HG03175 (cell line): Measurements from ENCODE around the gene LCMT1.
"Not testable (repeated sequence)": the region's sequence is repeated elsewhere in the genome, so short reads cannot be mapped to it uniquely, and the experiment has no call there.

Experiments
- ATAC-seq: cut with Tn5 transposase; IDR thresholded peaks from one replicate; pipeline ENCODE4 v1.9.1; 2021; ENCODE audit warnings: mild to moderate bottlenecking, moderate library complexity; ENCODE audit not compliant: unreplicated experiment

The LCMT1 gene

GRCh38 chr16:25111403-25112166 is at the start of gene LCMT1:
TSS of gene LCMT1 (plus strand) at chr16:25111742. CDS start at chr16:25111884, 142 bp downstream.
- ATAC-seq: peak; percentile 93

GRCh38 chr16:25063102-25063501 is 48.4 kb upstream of the LCMT1 start:
- ATAC-seq: no peak

DNA sequence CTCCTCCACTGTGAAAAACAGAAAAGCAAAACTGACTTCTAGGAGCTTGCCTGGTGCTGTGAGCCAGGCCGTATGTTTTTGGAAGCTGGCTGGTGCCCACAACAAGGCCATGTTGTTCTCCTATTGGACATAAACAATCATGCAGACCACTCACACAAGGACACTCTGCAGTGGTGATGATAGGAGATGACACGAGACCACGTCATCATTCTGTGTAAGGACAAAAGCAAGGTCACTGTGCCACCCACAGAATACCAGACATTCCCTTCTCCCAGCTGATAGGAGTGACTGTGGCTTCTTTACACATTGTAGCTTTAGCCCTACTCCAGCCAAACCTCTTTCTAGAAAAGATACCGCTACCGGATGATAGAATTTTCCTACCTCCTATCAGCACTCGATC is 47.7 kb upstream of the LCMT1 start:
- no peak for ATAC-seq

- not testable (repeated sequence) for ATAC-seq
Measured at GRCh38 chr16:25064281-25064680, 47.3 kb upstream of the LCMT1 start.

DNA sequence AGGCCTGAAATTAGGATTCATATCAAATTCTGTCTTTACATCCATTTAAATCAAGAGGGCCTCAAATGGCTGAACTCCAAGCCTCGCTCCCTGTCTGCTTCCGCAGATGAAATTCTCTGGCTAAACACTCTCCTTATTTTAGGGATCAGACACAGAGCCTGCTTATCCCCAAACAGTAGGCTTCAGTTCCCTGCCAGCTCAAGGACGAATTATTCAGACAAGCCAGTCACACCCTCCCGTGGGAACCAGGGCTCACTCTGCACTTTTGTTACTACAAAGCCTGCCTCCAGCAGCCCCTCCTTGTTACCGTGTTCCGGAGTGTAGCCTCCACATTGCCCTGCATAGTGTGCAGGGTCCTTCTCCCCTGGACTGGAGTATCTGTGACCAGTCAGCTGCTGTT is 46.6 kb upstream of the LCMT1 start:
- ATAC-seq: no peak

GRCh38 chr16:25065899-25066298 is 45.6 kb upstream of the LCMT1 start:
- ATAC-seq: no peak

- no peak for ATAC-seq
Measured at GRCh38 chr16:25066426-25066746, 45.2 kb upstream of the LCMT1 start.

DNA sequence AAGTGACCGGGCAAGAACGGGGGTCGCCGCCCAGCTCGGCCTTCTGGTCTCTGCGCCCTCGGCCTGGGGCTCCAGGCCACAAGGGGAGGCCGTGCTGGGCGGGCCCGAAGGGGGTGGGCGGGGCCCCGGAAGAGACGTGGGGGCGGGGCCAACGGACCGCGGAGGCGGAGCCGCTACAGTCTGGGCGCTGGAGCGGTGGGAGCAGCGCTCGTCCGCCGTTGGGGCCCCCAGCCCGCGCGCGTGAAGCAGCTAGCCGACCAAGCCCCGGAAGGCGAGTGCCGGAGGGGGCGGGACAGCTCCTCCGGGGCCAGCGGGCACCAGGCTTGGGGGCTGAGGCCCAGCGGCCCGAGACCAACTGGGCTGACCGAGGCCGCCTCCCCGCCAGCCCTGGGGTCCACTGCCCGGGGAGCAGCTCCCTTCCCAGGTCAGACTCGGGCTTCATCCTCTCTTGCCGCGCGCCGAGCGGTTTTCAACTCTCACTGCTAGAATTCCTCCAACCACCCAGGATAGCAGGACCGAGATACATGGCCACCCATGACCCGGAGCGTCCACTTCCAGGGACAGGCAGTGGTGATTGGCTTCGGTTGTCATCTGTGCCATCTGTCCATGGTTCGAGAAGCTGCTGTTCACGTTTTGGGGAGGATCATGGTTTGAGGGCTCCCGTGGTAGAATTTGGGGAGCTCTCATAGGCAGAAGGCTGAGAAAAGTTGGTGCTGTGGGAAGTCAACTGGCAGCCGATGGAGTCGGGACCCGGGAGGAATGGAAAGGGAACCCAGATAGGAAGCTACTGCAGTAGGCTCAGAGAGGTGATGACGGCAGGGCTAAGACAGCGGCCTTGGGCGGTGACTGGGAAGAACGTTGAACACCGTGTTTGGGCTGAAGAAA is 44.6 kb upstream of the LCMT1 start:
- ATAC-seq: peak; percentile 95

GRCh38 chr16:25073854-25074253 is 37.7 kb upstream of the LCMT1 start:
- no peak for ATAC-seq

- no peak for ATAC-seq
Measured at GRCh38 chr16:25078386-25078978, 33.1 kb upstream of the LCMT1 start.

DNA sequence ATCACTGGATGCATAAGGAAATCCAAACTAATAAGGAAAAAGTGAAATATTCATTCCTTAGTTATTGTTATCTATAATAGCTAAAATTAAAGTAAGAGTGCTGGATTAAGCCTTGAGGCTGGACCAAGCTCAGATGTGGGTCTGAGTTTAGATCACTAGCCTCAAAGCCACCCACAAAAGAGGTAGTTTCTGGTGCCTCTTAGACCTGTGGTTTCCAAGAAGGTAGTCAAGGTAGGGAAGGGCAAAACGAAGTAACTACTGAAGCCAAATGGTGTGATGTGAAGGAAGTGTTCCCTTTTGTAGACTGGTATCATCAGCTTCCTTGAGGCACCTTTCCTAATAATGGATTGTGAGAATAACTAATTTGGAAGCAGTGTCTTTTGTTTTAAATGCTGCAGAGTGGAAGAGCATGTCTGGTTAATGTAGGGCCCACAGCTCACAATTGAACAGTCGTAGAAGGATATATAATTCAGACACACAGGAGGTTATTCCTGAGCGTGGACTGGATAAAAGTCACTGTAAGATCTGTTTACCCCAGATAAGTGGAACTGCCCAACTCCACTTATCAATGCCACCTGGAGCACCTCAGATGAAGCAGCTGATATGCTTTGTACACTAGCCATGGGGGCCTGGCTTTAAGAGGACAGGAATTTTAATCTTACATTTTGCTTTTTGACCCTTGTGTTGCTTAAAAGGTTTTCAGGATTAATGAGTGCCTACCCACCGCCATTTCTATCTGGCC is 31.7 kb upstream of the LCMT1 start:
- ATAC-seq: no peak

- no peak for ATAC-seq
Measured at GRCh38 chr16:25080420-25081131, 31.0 kb upstream of the LCMT1 start.

GRCh38 chr16:25081702-25082101 is 29.8 kb upstream of the LCMT1 start:
- no peak for ATAC-seq

DNA sequence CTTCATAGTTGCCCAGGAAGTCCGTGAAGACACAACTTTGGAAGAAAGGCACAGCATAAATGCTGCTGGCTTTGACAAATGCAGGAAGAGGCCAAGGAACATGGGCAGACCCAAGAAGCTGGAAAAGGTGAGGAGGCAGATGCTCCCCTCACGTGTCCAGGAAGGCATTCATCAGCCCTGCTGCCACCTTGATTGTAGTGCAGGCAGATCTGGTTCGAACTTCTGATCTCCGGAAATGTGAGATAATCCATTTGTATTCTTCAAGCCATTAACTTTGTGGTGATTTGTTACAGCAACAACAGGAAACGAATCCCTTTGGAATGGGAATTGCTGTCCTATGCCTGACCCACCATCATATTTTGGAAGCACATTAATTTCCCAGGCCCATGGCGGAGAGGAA is 28.5 kb upstream of the LCMT1 start:
- no peak for ATAC-seq

- ATAC-seq: no peak
Measured at GRCh38 chr16:25083701-25084100, 27.8 kb upstream of the LCMT1 start.

GRCh38 chr16:25084797-25085196 is 26.7 kb upstream of the LCMT1 start:
- no peak for ATAC-seq

GRCh38 chr16:25087761-25088160 is 23.8 kb upstream of the LCMT1 start:
- no peak for ATAC-seq

DNA sequence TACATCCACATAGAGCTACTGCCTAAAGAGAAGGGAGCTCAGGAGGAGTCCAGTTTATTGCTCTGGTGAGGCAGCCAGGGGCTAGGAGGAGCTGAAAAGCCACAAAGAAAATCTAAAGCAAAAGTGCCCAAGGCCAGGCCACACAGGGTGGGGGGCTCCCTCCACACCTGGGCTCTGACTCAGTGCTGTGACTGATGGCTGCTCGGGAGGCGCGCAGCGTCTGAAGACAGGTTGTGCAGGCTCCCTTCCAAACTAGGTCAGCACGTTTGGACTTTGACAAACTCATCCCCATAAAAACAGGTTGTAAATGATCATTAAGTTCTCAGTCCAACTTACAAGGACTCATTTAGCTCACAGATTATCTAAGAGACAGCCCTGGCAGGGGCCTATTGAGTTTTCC is 22.2 kb upstream of the LCMT1 start:
- no peak for ATAC-seq

DNA sequence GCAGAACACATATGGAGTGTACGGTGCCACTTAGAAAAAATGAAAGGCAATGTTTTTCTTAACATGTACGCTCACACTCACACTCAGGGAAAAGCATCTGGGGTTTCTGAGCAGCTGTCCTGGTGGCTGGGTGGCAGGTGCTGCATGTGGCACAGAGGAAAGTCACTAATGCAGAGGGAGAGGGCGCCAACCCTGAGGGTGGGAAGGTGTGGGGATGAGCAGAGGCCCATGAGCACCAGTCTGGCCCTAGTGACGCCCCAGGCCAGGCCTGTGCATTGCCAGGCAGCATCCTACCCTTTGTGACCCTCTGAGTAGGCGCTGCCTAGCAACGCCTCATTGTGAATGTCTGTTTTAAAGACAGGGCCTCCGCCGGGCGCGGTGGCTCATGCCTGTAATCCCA is 19.1 kb upstream of the LCMT1 start:
- no peak for ATAC-seq

DNA sequence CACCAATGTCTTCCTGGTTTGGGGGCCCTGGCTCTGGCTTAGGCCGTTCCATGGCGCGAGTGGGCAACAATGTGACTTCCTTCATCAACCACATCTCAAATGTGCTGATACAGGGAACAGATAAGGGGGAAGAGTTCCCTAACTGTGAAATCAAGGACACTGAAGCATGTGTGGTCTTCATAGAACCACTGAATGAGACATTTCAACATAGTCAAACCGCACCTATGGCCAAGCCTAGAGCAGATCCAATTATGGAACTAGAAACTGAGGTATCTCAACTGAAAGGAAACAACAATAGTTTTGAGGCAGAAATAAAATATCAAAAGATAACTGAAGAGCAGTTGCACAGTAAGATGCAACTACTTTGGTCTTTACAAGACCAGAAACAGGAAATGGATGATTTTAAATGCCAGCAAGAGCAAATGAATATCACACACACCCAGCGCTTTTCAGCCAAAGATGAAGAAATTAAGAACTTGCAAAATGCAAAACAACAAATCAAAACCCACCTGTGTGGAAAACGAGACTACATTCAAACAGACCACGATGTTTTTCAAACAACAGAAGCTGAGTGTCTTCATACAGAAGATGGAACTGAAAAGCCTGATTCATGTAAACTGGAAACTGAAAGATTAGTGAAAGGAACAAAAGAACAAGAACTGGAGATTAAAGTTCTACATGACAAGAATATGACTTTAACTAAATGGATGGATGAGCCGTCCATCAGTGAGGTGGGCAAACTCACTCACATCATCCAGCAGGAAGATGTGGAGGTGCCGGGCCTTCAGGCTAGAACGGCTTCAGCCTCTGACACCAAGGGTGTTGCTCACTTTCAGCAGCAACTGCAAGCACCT is 18.1 kb upstream of the LCMT1 start:
- ATAC-seq: peak; percentile 52
